ENCODE measurements around the gene ANKRD11. TPM values are rescaled to one million over a fixed set of nuclear protein-coding genes. Genes with fewer than 3 reads are reported as not detected.
A peak's percentile ranks its signal among the peaks of the same experiment; 100 is the strongest.

ANKRD11 gene
- polyA plus RNA-seq, 1 experiment, result 48.1 TPM

GRCh38 chr16:89377453-89377848 is 112.9 kb downstream of the ANKRD11 start:
- TF ChIP-seq CTCF (IDR thresholded peaks at IDR 0.05; ENCODE audit: low read depth, low read length), result no peak
- Histone ChIP-seq H3K9me3 (ENCODE audit: control insufficient read depth, insufficient read depth, low read length) (peaks cover 14% of the 10 kb centered on the region), H3K27ac (ENCODE audit: low read depth, low read length) (no peak overlapping the region), H3K27me3 (ENCODE audit: control insufficient read depth, insufficient read depth, low read length) (no peaks in the 10 kb centered on the region), H3K4me3 (ENCODE audit: low read depth, low read length) (no peak overlapping the region)
- DNase-seq (ENCODE audit: low read depth, low spot score), result no peak
- ChIA-PET POLR2A (no interaction called here), CTCF (no interaction called here)

GRCh38 chr16:89376812-89377452 is 113.4 kb downstream of the ANKRD11 start:
- no peak overlapping the region for H3K27ac ChIP-seq (ENCODE audit: low read depth, low read length)
- no peak for DNase-seq (ENCODE audit: low read depth, low spot score)
- ChIA-PET CTCF (no interaction called here), POLR2A (no interaction called here)
- no peaks in the 10 kb centered on the region for H3K27me3 ChIP-seq (ENCODE audit: control insufficient read depth, insufficient read depth, low read length)
- H3K4me3 ChIP-seq (ENCODE audit: low read depth, low read length), result no peak overlapping the region
- TF ChIP-seq CTCF (IDR thresholded peaks at IDR 0.05; ENCODE audit: low read depth, low read length), result no peak
- H3K9me3 ChIP-seq (ENCODE audit: control insufficient read depth, insufficient read depth, low read length), result peaks cover 14% of the 10 kb centered on the region

- no peak for TF ChIP-seq CTCF (IDR thresholded peaks at IDR 0.05; ENCODE audit: low read depth, low read length)
- Histone ChIP-seq H3K27ac (ENCODE audit: low read depth, low read length) (no peak overlapping the region), H3K9me3 (ENCODE audit: control insufficient read depth, insufficient read depth, low read length) (peaks cover 14% of the 10 kb centered on the region), H3K4me3 (ENCODE audit: low read depth, low read length) (no peak overlapping the region), H3K27me3 (ENCODE audit: control insufficient read depth, insufficient read depth, low read length) (no peaks in the 10 kb centered on the region)
- ChIA-PET POLR2A (interaction anchor here (0.5 to 0.7 kb wide), 3 partner anchors 17 to 410 kb away, joined by 5 to 10 read pairs (median 8); no protein-coding TSS in a partner anchor), CTCF (interaction anchor here (1.2 kb wide), 1 partner anchor 43 kb away, joined by 4 read pairs; no protein-coding TSS in a partner anchor)
- DNase-seq (ENCODE audit: low read depth, low spot score), result no peak
These were observed 114.7 kb downstream of the ANKRD11 start for GRCh38 chr16:89375686-89376085.

GRCh38 chr16:89375021-89375420 is 115.3 kb downstream of the ANKRD11 start:
- Histone ChIP-seq H3K9me3 (ENCODE audit: control insufficient read depth, insufficient read depth, low read length) (peaks cover 14% of the 10 kb centered on the region), H3K27me3 (ENCODE audit: control insufficient read depth, insufficient read depth, low read length) (no peaks in the 10 kb centered on the region), H3K4me3 (ENCODE audit: low read depth, low read length) (no peak overlapping the region), H3K27ac (ENCODE audit: low read depth, low read length) (peak overlapping the region; percentile 52)
- CTCF ChIA-PET, result interaction anchor here (1.2 kb wide), 1 partner anchor 42 kb away, joined by 4 read pairs; no protein-coding TSS in a partner anchor
- TF ChIP-seq CTCF (IDR thresholded peaks at IDR 0.05; ENCODE audit: low read depth, low read length), result no peak
- no peak for DNase-seq (ENCODE audit: low read depth, low spot score)
- POLR2A ChIA-PET, result interaction anchor here (0.7 kb wide), 1 partner anchor 10 kb away, joined by 5 read pairs; no protein-coding TSS in a partner anchor

- peaks cover 14% of the 10 kb centered on the region for H3K9me3 ChIP-seq (ENCODE audit: control insufficient read depth, insufficient read depth, low read length)
- H3K27me3 ChIP-seq (ENCODE audit: control insufficient read depth, insufficient read depth, low read length), result no peaks in the 10 kb centered on the region
- CTCF ChIA-PET, result interaction anchor here (1.2 kb wide), 1 partner anchor 42 kb away, joined by 4 read pairs; no protein-coding TSS in a partner anchor
- POLR2A ChIA-PET, result interaction anchor here (0.7 kb wide), 1 partner anchor 10 kb away, joined by 5 read pairs; no protein-coding TSS in a partner anchor
- no peak for DNase-seq (ENCODE audit: low read depth, low spot score)
- no peak overlapping the region for H3K4me3 ChIP-seq (ENCODE audit: low read depth, low read length)
- TF ChIP-seq CTCF (IDR thresholded peaks at IDR 0.05; ENCODE audit: low read depth, low read length), result no peak; the same call in 1 of the 2 replicates
- H3K27ac ChIP-seq (ENCODE audit: low read depth, low read length), result peak overlapping the region; percentile 39
These were observed 115.9 kb downstream of the ANKRD11 start for GRCh38 chr16:89374393-89374960.
